Measurements from ENCODE around the gene OR10K1. TPM values are rescaled to one million over a fixed set of nuclear protein-coding genes. Genes with fewer than 3 reads are reported as not detected.

Gene OR10K1
- total RNA-seq, 1 donor from 2014 or later, result not detected

DNA sequence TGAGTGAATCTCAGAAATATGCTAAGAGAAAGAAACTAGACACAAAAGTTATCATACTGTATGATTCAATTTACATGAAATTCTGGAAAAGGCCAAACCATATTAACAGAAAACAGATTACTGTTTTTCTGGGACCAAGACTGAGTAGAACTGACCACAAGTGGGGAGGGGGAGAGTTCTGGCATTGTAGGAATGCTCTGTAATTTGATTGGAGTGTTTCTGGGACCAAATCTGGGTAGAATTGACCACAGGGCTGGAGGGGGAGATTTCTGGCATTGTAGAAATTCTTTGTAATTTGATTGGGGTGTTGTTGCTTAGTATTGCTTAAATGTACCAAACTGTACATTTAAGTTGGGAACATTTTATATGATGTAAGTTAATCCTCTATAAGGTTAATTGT lies 3.4 kb upstream of the OR10K1 start:
- Mint-ChIP-seq H3K4me1 (ENCODE audit: unreplicated experiment) (no peaks in the 10 kb centered on the region), H3K4me3 (no peak overlapping the region), H3K27me3 (peaks cover 9% of the 10 kb centered on the region), H3K9me3 (no peaks in the 10 kb centered on the region), H3K27ac (no peak overlapping the region), H3K36me3 (no peaks in the 10 kb centered on the region)
- no peak for DNase-seq (ENCODE audit: extremely low spot score, unreplicated experiment)
- TF ChIP-seq, protein P1, sequence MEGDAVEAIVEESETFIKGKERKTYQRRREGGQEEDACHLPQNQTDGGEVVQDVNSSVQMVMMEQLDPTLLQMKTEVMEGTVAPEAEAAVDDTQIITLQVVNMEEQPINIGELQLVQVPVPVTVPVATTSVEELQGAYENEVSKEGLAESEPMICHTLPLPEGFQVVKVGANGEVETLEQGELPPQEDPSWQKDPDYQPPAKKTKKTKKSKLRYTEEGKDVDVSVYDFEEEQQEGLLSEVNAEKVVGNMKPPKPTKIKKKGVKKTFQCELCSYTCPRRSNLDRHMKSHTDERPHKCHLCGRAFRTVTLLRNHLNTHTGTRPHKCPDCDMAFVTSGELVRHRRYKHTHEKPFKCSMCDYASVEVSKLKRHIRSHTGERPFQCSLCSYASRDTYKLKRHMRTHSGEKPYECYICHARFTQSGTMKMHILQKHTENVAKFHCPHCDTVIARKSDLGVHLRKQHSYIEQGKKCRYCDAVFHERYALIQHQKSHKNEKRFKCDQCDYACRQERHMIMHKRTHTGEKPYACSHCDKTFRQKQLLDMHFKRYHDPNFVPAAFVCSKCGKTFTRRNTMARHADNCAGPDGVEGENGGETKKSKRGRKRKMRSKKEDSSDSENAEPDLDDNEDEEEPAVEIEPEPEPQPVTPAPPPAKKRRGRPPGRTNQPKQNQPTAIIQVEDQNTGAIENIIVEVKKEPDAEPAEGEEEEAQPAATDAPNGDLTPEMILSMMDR (conservative IDR thresholded peaks at IDR 0.05), result no peak

DNA sequence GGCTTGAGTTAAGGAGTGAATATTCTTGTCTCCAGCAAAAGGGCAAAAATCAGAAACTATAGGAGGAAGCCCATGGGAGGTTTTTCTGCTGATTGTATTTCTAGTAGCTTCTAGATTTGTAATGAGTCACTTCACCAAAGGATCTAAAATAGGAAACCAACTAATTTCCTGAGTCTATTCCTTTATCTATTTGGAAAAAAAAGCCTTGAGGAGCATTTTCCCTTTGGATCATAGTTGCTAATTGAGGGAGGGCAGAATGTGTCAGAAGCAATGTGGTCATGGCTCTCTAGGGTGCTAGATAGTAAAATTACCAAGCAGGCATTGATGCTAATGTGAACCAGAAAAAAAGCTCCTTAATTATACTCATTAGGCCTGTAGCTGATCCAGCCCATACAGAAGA lies 10.3 kb downstream of the OR10K1 start, which contains the start of gene OR10R2:
Gene OR10R2 (plus strand): TSS at position 301 of the 400 bp plus-strand sequence. CDS start 106 bp downstream, outside the sequence.
- Mint-ChIP-seq H3K36me3 (no peaks in the 10 kb centered on the region), H3K4me3 (no peak within 1 kb of the TSS), H3K27ac (no peak within 1 kb of the TSS), H3K9me3 (no peaks in the 10 kb centered on the region), H3K27me3 (peaks cover 10% of the 10 kb centered on the region), H3K4me1 (ENCODE audit: unreplicated experiment) (no peaks in the 10 kb centered on the region)
- no peak for DNase-seq (ENCODE audit: extremely low spot score, unreplicated experiment)
- TF ChIP-seq, protein P1 (conservative IDR thresholded peaks at IDR 0.05), result no peak

DNA sequence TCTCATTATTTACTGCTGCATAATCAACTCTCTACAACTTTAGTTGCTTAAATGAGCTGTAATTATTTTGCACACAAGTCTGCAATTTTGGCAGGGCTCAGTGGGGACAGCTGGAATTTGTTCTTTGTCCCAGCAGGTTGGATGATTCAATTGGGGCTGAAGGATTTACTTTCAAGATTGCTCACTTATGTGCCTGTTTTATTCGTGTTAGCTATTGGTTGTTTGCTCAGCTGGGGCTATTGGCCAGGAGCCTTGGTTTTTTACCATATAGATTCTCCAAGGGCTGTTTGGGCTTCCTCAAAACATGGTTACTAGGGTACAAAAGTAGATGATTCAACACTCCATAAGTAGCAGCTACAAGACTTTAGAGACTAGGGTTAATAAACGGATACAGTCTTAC lies 23.8 kb downstream of the OR10K1 start:
- no peak overlapping the region for H3K27ac Mint-ChIP-seq

DNA sequence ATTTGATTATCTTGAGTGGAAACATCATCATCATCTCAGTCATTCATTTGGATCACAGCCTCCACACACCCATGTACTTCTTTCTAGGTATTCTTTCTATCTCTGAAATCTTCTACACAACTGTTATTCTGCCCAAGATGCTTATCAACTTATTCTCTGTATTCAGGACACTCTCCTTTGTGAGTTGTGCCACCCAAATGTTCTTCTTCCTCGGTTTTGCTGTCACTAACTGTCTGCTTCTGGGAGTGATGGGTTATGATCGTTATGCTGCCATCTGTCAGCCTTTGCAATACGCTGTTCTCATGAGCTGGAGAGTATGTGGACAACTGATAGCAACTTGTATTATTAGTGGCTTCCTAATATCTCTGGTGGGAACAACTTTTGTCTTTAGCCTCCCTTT lies 29.7 kb downstream of the OR10K1 start:
- TF ChIP-seq, protein P1 (conservative IDR thresholded peaks at IDR 0.05), result no peak
- no peak for DNase-seq (ENCODE audit: extremely low spot score, unreplicated experiment)
- H3K4me1 Mint-ChIP-seq (ENCODE audit: unreplicated experiment), result no peaks in the 10 kb centered on the region
- peaks cover 4% of the 10 kb centered on the region for H3K27me3 Mint-ChIP-seq
- no peak overlapping the region for H3K4me3 Mint-ChIP-seq
- H3K27ac Mint-ChIP-seq, result no peak overlapping the region
- no peaks in the 10 kb centered on the region for H3K9me3 Mint-ChIP-seq
- H3K36me3 Mint-ChIP-seq, result no peaks in the 10 kb centered on the region

More for the DNA sequence above, 23.8 kb downstream of the OR10K1 start:
- TF ChIP-seq, protein P1 (conservative IDR thresholded peaks at IDR 0.05), result no peak
- Mint-ChIP-seq H3K4me3 (no peak overlapping the region), H3K4me1 (ENCODE audit: unreplicated experiment) (no peaks in the 10 kb centered on the region), H3K9me3 (no peaks in the 10 kb centered on the region), H3K27me3 (peaks cover 4% of the 10 kb centered on the region), H3K36me3 (no peaks in the 10 kb centered on the region)
- DNase-seq (ENCODE audit: extremely low spot score, unreplicated experiment), result no peak

DNA sequence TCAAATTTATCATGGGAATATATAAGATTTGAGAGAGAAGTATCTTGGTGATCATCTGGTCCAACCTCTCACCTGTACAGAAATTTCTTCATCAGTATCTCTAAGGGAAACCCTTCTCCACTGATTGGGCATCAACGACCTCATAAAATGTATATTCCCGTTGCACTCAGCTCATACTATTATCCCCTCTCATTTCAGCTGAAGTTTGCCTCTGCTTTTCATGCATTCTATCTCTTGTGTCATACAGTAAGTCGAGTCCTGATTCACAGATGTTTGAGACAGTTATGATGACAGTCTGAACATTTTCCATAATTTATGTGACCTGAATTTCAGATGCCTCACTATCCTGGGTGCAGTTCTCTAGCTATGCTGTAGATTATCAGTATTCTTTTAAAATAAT lies 31.4 kb downstream of the OR10K1 start:
- Mint-ChIP-seq H3K27me3 (no peaks in the 10 kb centered on the region), H3K36me3 (no peaks in the 10 kb centered on the region), H3K4me1 (ENCODE audit: unreplicated experiment) (no peaks in the 10 kb centered on the region), H3K4me3 (no peak overlapping the region), H3K27ac (no peak overlapping the region), H3K9me3 (no peaks in the 10 kb centered on the region)
- no peak for DNase-seq (ENCODE audit: extremely low spot score, unreplicated experiment)
- TF ChIP-seq, protein P1 (conservative IDR thresholded peaks at IDR 0.05), result no peak

DNA sequence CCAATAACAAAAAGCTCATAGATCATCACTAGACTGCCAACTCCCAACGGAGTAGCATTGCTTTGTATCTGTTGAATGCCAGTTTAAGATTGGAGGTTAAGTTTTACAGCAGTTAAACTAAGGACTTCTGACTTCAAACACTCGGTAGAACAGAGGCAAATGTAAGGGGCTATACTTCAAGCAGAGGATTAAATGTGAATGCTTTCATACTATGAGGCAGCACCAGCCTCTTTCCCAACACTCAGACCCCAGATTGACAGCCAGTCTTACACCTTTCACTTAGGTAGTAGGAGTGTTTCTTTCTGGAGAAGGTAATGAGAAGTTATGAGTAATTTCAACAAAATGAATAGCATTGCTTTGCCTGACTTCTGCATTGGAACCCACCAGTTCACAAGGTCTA lies 33.2 kb downstream of the OR10K1 start:
- Mint-ChIP-seq H3K27ac (no peak overlapping the region), H3K27me3 (no peaks in the 10 kb centered on the region), H3K36me3 (no peaks in the 10 kb centered on the region), H3K4me1 (ENCODE audit: unreplicated experiment) (no peaks in the 10 kb centered on the region), H3K4me3 (no peak overlapping the region), H3K9me3 (no peaks in the 10 kb centered on the region)
- DNase-seq (ENCODE audit: extremely low spot score, unreplicated experiment), result no peak
- TF ChIP-seq, protein P1 (conservative IDR thresholded peaks at IDR 0.05), result no peak
